HPDE6-E6E7 (cell line): ENCODE results near the gene SPR.

Source experiments
- DNase-seq: peaks from one replicate; pipeline ENCODE4 v3.0.0; 2011; ENCODE audit warnings: missing footprints; ENCODE audit errors: extremely low spot score

SPR gene

GRCh38 chr2:72887032-72887739 is at the start of gene SPR:
TSS of gene SPR (plus strand) at chr2:72887408. CDS start at chr2:72887433, 25 bp downstream.
- DNase-seq, result peak; percentile 76

GRCh38 chr2:72840066-72840465 is 47.1 kb upstream of the SPR start:
- no peak for DNase-seq

GRCh38 chr2:72841462-72842125 is 45.6 kb upstream of the SPR start:
- no peak for DNase-seq

GRCh38 chr2:72843301-72843700 is 43.9 kb upstream of the SPR start:
- DNase-seq, result no peak

- DNase-seq, result no peak
Observed at GRCh38 chr2:72846171-72847095, 40.8 kb upstream of the SPR start.

- DNase-seq, result no peak
Observed at GRCh38 chr2:72847534-72848315, 39.5 kb upstream of the SPR start.

- no peak for DNase-seq
Observed at GRCh38 chr2:72848436-72849137, 38.6 kb upstream of the SPR start.

GRCh38 chr2:72849138-72849462 is 38.1 kb upstream of the SPR start:
- no peak for DNase-seq

- no peak for DNase-seq
Observed at GRCh38 chr2:72851333-72851732, 35.9 kb upstream of the SPR start.

- peak; percentile 63 for DNase-seq
Observed at GRCh38 chr2:72859831-72860262, 27.4 kb upstream of the SPR start.

GRCh38 chr2:72862239-72862988 is 24.8 kb upstream of the SPR start:
- peak; percentile 94 for DNase-seq

- no peak for DNase-seq
Observed at GRCh38 chr2:72863046-72863445, 24.2 kb upstream of the SPR start.

GRCh38 chr2:72864500-72864899 is 22.7 kb upstream of the SPR start:
- peak; percentile 88 for DNase-seq

- no peak for DNase-seq
Observed at GRCh38 chr2:72871060-72871459, 16.1 kb upstream of the SPR start.

- DNase-seq, result no peak
Observed at GRCh38 chr2:72871880-72872279, 15.3 kb upstream of the SPR start.

- peak; percentile 35 for DNase-seq
Observed at GRCh38 chr2:72883356-72883962, 3.7 kb upstream of the SPR start.

GRCh38 chr2:72886505-72887031 is 640 bp upstream of the SPR start:
- no peak for DNase-seq

- peak; percentile 76 for DNase-seq
Observed at GRCh38 chr2:72887740-72888437, 681 bp downstream of the SPR start.
